BJ (cell line): ENCODE results near the gene COX7A2L. TPM values are rescaled to one million over a fixed set of nuclear protein-coding genes. Genes with fewer than 3 reads are reported as not detected.

ENCODE experiments used
- CTCF ChIA-PET: fragments of 350-600 bp; formaldehyde crosslinking; extraction: SDS; loops from one replicate; lab custom pipeline; 2021; ENCODE audit warnings: antibody characterized with exemption, inconsistent platforms; lab: Yijun Ruan, JAX
- POLR2A ChIA-PET: fragments of 300-600 bp; sonication (Branson Sonifier 250); formaldehyde crosslinking; extraction: SDS; loops from one replicate; lab custom pipeline; 2021; ENCODE audit warnings: antibody characterized with exemption; lab: Charles Lee
- DNase-seq: peaks from one replicate; pipeline ENCODE4 v3.0.0-alpha.2; 2011; ENCODE audit warnings: low read depth
- H3K27me3 ChIP-seq: 2 replicates; pipeline ENCODE4 v1.6.0; 2011; ENCODE audit warnings: low read length; ENCODE audit not compliant: control insufficient read depth, insufficient read depth
- H3K36me3 ChIP-seq: 2 replicates; pipeline ENCODE4 v1.5.1; 2011; ENCODE audit warnings: low read length; ENCODE audit not compliant: control insufficient read depth, insufficient read depth
- H3K4me3 ChIP-seq: 2 replicates; pipeline ENCODE4 v1.5.1; 2011; ENCODE audit warnings: low read depth, mild to moderate bottlenecking, control low read depth, low read length
- polyA plus RNA-seq: library from polyadenylated mRNA; depleted of rRNA; stranded (reverse); fragments of >200 nt; gene quantifications from 2 replicates; pipeline ENCODE4 v1.2.3, GENCODE V29; 2011
- TF ChIP-seq, protein P1 (sequence below): IDR thresholded peaks from 2 replicates; pipeline ENCODE4 v1.5.1; 2011; ENCODE audit warnings: low read depth, mild to moderate bottlenecking, control low read depth, inconsistent platforms, low read length, moderate library complexity; ENCODE audit not compliant: insufficient read depth

Gene COX7A2L
- polyA plus RNA-seq, 1 experiment: 153 TPM

DNA sequence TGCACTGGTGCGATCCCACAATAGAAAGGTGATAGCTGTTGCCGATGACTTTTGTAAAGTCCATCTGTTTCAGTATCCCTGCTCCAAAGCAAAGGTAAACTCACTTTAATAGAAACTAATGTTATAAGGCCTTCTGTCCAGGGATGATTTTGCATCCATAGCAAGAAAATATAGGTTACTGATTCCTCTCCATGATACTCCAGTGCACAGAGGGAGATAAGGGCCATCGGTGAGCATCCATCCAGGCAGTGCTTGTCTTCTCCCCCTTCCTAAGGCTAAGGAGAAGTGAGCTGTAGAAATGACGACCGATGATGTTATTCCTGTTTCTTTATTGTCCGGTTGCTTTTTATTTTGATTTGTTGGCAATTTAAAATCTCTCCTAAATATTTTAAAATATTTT lies 32.1 kb downstream of the COX7A2L start:
- no peaks in the 10 kb centered on the region for H3K27me3 ChIP-seq
- TF ChIP-seq, protein P1, sequence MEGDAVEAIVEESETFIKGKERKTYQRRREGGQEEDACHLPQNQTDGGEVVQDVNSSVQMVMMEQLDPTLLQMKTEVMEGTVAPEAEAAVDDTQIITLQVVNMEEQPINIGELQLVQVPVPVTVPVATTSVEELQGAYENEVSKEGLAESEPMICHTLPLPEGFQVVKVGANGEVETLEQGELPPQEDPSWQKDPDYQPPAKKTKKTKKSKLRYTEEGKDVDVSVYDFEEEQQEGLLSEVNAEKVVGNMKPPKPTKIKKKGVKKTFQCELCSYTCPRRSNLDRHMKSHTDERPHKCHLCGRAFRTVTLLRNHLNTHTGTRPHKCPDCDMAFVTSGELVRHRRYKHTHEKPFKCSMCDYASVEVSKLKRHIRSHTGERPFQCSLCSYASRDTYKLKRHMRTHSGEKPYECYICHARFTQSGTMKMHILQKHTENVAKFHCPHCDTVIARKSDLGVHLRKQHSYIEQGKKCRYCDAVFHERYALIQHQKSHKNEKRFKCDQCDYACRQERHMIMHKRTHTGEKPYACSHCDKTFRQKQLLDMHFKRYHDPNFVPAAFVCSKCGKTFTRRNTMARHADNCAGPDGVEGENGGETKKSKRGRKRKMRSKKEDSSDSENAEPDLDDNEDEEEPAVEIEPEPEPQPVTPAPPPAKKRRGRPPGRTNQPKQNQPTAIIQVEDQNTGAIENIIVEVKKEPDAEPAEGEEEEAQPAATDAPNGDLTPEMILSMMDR: no peak
- H3K4me3 ChIP-seq: no peak overlapping the region
- peaks cover 8% of the 10 kb centered on the region for H3K36me3 ChIP-seq
- ChIA-PET POLR2A (no interaction called here), CTCF (interaction anchor here (0.7 to 8.1 kb wide), 20 partner anchors 9 to 475 kb away, joined by 3 to 103 read pairs (median 4); no protein-coding TSS in a partner anchor)
- no peak for DNase-seq

DNA sequence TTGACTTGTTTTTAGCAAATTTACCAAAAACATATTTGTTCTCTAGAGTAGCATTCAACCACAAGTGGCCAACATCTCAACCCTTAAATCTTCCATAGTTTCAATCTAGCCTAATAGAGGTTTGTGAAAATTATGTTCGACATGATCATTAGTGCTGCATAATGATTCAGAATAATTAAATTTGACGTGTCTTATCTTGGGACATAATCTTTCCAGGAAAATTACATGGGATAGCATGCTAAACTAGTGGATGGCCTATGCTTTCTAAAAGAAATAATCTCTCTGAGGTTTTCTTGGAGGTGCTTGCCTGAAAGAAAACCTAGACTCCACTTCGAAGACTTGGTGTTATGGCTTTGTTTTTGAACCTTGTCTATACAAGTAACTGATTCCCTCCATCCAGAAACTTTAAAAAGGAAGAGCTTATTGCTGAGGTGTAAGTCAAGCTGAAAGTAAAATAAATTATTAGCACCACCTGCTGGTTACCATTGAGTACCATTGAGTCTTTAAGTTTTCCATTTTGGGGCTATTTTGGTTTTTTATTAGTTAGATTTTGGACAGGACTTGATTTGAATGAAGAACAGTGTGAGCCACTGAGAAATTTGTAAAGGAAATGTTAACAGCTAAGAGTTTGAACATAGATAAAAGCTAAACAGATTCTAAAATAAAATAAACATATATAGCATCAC lies 32.7 kb downstream of the COX7A2L start:
- TF ChIP-seq, protein P1: peak; percentile 50
- POLR2A ChIA-PET: no interaction called here
- H3K36me3 ChIP-seq: peaks cover 8% of the 10 kb centered on the region
- CTCF ChIA-PET: interaction anchor here (0.7 to 8.1 kb wide), 22 partner anchors 12 to 475 kb away, joined by 3 to 103 read pairs (median 4); no protein-coding TSS in a partner anchor
- no peak overlapping the region for H3K4me3 ChIP-seq
- no peak for DNase-seq
- no peaks in the 10 kb centered on the region for H3K27me3 ChIP-seq

DNA sequence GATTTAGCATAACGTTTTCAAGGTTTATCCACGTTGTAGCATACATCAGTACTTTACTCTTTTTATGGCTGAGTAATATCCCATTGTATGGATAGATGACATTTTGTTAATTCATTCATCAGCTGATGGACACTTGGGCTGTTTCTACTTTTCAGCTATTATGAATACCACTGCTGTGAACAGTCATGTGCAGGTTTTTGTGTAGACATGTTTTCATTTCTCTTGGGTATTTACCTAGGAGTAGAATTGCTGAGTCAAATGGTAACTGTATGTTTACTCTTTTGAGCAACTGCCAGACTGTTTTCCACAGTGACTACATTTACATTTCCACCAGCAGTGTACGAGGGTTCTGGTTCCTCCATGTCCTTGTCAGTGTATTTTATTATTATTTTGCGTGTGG lies 33.9 kb downstream of the COX7A2L start:
- H3K36me3 ChIP-seq: peaks cover 6% of the 10 kb centered on the region
- POLR2A ChIA-PET: no interaction called here
- DNase-seq: no peak
- TF ChIP-seq, protein P1: no peak
- H3K27me3 ChIP-seq: no peaks in the 10 kb centered on the region
- H3K4me3 ChIP-seq: no peak overlapping the region
- CTCF ChIA-PET: interaction anchor here (0.7 to 8.1 kb wide), 3 partner anchors 13 to 237 kb away, joined by 3 to 103 read pairs (median 6); no protein-coding TSS in a partner anchor

DNA sequence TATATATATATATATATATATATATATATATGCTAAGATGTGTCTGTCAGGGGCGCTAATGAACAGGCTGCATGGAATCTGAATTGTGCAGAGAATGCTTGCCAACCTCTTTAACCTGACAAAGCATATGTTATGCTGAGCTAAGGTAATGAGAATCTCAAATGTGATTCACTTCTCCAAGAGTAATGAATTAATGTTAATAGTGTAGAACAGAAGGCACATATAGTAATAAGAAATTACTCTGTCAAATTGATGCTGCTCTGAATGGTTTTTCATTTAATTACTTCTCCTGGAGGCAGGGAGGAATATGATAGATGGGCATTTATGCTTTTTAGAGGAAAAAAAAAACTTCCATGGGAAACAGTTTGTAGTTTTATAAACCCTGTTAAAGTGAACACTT lies 35.4 kb downstream of the COX7A2L start:
- POLR2A ChIA-PET: no interaction called here
- Histone ChIP-seq H3K27me3 (no peaks in the 10 kb centered on the region), H3K4me3 (no peak overlapping the region), H3K36me3 (peaks cover 6% of the 10 kb centered on the region)
- DNase-seq: no peak
- CTCF ChIA-PET: interaction anchor here (2.1 to 8.1 kb wide), 2 partner anchors 229 to 235 kb away, joined by 6 to 103 read pairs; no protein-coding TSS in a partner anchor
- TF ChIP-seq, protein P1: no peak

DNA sequence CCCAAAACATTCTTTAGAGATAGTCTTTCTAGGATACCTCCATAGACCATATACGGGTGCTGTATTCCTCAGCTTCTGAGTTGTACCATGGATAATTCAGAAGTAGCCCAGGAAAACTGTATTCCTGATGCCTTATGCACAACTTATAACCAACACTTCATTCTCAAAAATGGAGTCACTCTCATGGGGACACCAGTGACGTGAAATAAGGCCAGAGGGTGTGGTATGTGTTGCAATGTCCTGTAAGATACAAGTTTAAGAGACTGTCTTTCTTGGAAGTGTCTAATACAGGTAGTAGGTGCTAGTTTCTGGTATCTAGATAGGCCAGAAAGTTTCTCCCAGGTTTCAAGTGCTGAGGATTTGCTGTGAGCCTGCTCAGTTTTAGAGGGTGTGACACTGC lies 36.1 kb downstream of the COX7A2L start:
- POLR2A ChIA-PET: no interaction called here

More for the DNA sequence above, 36.1 kb downstream of the COX7A2L start:
- Histone ChIP-seq H3K27me3 (no peaks in the 10 kb centered on the region), H3K36me3 (peaks cover 4% of the 10 kb centered on the region), H3K4me3 (no peak overlapping the region)
- DNase-seq: no peak
- TF ChIP-seq, protein P1: no peak
- CTCF ChIA-PET: interaction anchor here (8.1 kb wide), 1 partner anchor 229 kb away, joined by 103 read pairs; no protein-coding TSS in a partner anchor
